T-helper 22 cell (primary cell): ENCODE measurements around the gene PPFIA4.

Experiments
- DNase-seq: peaks from one replicate; pipeline ENCODE4 v3.0.0-alpha.2; 2020; ENCODE audit warnings: low read depth

The PPFIA4 gene

DNA sequence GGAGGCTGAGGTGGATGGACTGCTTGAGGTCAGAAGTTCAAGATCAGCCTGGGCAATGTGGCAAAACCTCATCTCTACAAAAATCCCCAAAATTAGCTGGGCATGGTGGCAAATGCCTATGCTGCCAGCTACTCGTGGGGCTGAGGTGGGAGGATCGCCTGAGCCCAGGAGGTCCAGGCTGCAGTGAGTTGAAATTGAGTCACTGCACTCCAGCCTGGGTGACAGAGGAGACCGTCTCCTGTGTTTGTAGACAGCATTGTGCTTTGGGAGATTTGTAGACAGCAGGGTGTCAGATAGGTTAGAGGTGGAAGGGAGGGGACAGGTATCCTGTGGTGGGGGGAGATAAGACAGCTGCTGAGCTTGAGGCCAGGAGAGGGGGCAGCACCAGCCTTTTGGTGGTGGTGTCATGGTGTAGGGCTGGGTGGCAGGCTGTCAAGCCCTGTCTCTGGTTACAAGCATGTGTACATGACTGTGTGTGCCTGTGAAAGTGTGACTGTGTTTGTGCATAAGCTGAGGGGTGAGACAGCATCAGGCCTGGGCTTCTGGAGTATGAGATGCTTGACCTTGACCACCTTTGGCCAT, 15.2 kb downstream of the PPFIA4 start:
- DNase-seq = no peak

DNA sequence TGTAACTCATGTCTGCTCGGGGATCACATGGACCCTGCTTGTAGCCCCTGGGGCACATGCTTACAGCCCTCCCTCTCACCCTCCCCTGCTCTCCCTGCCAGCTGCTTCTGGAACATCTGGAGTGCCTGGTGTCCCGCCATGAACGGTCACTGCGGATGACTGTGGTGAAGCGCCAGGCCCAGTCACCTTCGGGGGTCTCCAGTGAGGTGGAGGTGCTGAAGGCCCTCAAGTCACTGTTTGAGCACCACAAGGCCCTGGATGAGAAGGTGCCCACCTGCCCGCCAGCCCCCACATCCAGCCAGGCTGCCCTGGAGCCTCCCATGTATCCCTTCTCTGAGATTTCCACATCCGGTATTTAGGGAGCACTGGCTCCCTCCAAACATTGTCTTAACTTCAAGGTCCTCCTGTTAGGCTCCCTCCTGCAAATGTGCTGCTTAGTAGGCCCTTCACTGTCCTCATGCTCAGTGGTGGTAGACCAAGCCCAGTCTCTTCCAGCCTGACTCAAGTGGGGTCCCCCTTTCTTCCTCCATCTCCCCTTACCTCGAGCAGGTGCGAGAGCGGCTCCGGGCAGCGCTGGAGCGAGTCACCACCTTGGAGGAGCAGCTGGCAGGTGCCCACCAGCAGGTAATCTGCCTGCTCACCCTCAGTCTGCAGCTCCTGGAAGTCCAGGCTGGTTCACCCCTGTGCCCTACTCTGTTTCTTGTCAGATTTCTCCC, 17.7 kb downstream of the PPFIA4 start:
- no peak for DNase-seq

DNA sequence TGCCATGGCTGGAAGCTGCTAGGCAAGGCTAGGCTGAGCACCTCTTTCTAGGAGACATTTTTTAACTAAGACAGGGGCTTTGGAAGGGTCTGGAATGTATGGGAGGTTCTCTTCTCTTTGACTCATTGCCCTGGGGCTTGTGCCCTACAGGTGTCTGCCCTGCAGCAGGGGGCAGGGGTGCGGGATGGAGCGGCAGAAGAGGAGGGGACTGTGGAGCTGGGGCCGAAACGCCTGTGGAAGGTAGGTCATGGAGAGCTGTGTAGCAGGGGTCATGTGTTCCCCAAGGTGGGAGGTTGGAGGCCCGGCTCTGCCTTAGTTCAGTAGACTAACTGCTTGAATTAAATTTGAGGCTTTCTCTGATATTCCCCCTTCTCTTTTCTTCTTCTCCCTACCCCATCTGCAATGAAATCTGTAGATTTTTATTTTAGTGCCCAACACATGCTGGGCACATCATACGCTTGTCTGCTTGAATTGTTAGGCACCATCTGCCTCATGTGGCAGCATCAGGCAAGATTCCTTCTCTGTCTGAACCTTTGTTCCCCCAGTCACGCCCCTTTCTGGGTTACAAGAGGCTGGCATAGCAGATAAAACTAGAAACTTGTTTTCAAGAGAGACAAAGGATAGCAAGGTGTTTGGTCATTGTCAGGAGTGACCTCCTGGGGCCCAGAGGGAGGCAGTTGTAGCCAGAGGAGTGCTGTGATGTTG, 18.4 kb downstream of the PPFIA4 start:
- DNase-seq = no peak

DNA sequence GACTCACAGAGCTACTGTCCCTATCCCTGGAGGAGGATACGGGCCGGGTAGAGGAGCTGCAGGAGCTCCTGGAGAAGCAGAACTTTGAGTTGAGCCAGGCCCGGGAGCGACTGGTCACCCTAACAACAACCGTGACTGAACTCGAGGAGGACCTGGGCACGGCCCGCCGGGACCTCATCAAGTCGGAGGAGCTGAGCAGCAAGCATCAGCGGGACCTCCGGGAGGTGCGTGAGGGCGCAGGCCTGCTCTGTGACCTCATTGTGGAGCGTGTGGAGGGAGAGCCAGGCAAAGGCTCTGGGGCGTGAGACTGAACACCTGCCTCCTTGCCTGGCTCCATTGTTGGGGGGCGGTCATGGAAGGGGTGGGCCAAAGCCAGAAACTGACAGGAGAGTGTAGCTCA, 19.0 kb downstream of the PPFIA4 start:
- DNase-seq = no peak

DNA sequence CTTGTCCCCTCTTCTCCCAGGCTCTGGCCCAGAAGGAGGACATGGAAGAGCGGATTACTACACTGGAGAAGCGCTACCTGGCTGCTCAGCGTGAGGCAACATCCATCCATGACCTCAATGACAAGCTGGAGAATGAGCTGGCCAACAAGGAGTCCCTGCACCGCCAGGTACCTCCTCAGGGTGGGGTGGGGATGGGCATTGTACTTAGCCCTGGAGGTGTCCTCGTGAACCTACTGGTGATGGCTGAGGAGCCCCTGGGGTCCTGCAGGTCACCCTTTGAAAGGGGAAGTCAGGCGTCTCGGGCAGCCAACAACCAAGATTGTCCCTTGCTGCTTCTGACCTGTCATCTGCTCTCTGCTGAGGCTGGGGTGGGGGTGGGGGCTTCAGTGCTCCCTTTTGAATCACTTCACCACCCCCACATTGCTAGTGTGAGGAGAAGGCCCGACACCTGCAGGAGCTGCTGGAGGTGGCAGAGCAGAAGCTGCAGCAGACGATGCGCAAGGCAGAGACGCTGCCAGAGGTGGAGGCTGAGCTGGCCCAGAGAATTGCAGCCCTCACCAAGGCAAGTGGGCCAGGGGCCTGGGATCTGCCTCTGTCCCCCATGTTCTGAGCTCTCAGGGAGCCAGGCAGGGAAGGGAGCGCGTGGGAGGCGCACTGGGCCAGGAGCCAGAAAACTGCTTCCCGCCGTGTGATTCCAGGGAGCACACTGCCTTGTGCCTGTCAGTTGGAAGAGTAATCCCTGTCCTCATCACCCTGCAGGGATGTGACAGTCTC, 19.7 kb downstream of the PPFIA4 start:
- no peak for DNase-seq

DNA sequence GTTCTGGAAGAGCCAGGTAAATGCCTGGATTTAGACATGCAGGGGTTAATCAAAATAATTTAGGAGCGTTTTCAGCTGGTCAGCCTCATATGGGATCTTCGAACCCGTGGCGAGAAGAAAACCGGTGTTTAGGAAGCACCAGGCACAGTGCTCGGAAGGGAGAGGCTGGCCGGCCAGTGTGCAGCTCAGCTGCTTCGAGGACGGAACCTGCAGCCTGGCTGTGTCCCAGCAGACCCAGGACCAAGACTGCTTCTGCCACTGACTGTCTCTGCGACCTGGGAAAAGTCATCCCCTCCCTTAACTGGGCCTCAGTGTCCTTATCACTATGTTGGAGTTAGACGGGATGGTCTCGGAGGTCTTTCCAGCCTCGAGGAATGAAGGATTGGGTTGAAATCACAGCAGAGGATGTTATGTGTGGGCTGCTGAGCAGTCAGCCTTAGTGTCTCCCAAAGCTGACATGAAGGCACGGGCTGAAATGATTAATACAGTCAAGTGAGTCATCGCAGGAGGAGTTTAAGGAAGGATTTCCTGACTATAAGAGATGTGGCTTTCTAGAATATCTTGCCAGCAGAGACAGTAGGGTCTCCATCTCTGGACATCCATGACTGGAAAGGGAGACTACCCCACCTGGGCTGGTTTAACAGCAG, 20.8 kb downstream of the PPFIA4 start:
- no peak for DNase-seq

DNA sequence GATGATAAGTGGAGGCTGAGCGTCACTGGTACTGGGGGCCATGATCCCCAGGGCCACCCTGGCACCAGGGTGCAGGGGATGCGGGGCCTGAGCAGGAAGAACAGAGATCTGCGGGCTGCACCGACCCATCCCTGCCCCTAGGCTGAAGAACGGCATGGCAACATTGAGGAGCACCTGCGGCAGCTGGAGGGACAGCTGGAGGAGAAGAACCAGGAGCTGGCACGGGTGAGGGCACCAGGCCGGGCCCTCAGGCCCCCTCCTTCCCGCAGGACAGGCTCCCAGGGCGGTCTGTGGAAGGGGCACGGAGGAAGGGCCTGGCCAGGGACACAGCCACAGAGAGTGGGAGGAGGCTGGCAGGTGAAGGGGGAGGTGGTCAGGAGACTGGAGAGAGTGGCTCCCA, 21.8 kb downstream of the PPFIA4 start:
- no peak for DNase-seq

DNA sequence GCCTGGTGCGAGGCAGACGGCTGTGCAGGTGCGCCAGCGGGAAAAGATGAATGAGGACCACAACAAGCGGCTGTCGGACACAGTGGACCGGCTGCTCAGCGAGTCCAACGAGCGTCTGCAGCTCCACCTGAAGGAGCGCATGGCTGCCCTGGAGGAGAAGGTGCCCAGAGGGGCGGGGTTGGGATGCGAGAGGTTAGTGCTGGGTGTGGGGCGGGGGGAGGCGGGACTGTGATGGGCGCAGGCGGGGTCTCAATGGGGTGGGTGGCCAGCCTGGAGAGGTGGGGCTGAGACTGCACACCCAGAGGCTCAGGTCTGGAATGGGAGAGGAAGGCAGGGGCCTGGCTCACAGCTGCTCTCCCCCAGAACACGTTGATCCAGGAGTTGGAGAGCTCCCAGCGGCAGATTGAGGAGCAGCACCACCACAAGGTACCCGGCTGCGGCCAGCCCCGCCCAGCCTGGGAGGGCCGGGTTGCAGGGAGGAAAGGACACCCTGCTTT, 22.3 kb downstream of the PPFIA4 start:
- no peak for DNase-seq

DNA sequence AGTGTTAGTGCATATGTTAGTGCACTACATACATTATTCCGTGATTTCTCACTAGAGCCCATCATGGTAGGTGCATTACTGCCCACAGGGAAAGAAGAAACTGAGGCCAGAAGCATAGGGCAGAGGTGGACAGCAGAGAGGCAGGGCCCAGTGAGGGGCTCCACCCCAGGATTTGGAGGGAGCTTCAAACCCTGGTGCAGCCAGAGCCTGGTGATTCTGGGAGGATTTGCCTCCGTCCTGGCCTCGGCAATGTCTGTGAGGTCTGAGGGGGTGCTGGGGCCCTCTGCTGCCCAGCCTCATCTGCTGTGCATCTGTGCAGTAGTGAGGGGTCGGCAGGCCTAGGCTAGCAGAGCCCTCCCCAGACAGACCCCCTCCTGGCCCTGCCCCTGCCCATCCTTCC, 22.8 kb downstream of the PPFIA4 start:
- DNase-seq = no peak

DNA sequence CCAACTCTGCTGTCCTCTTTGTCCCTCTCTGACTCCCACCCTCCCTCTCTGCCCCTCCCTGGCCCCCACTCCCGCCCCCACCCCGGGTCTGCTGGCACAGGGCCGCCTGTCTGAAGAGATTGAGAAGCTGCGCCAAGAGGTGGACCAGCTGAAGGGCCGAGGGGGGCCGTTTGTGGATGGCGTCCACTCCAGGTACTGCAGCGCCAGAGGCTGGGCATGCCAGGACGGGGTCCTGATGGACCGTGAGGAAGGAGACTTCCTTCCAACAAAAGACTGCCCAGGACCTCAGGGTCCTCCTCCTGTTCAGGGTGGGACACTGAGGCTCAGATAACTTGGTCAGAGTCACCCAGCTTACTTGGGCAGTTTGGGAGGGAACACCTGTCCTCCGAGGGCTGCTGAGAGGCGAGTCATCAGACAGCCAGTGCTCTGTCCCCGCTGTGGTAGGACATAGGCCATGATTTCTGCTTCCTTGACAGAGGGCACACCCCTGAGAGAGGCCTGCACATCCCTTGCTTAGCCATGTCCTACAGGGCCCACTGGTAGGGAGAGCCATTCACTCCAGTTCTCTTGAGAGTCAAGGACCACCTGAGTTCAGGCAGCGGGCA, 23.4 kb downstream of the PPFIA4 start:
- no peak for DNase-seq

DNA sequence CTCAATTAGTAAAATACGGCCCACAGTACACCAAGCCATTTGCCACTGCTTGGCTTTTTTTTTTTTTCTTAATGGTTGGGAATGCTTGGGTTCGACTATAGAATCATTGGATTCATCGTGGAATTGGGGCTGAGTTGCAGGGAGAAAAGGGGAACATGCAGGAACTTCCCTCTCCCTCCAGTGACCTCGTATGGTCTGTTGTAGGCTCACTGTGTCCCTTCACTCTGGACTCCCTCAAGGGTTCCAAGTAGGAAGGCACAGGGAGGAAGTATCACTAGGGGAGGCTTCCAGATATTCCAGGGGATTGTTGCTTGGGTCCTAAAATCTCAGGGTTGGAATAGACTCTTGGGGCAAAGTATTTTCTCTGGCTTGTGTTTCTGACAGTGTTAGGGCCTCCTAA, 24.5 kb downstream of the PPFIA4 start:
- no peak for DNase-seq

DNA sequence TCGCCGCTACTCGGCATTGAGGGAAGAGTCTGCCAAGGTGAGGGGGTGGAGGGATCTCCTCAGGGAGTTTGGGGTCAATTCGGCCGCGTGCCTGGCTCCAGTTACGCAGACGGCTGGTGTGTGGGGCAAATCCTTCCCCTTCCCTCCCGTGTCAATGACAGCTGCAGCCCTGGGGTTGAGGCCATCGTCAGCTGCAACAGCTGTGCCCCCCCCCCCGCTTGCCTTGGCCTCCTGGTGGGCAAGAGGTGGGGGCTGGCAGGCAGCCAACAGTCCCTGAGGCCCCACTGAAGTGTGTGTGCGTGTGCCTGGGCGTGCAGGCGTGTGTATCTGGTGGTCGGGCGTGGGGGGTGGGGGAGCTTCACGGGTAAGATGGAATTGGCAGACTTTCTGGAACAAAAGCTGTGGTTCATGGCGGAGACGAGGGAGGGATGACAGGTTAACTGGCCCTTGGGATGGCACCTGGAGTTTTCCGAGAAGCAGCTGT, 25.6 kb downstream of the PPFIA4 start:
- DNase-seq = no peak

DNA sequence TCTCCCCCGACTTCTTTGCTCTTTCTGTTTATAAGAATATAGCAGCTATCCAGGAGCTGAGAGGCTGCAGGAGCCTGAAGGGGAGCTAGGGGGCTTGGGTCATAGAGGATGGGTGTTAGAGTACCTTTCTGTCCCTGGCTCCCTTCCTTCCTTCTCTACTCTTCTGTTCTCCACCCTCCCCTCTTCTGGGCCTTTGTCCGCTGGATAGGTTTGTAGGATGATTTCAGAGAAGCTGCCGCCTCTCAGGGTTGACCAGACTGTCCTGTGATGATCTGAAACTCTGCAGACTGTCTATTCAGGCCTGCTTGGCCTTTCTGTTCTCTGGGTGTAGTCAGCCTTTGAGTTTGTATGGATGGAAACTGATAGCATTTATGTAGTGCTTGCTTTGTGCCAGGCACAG, 26.3 kb downstream of the PPFIA4 start:
- DNase-seq = no peak

DNA sequence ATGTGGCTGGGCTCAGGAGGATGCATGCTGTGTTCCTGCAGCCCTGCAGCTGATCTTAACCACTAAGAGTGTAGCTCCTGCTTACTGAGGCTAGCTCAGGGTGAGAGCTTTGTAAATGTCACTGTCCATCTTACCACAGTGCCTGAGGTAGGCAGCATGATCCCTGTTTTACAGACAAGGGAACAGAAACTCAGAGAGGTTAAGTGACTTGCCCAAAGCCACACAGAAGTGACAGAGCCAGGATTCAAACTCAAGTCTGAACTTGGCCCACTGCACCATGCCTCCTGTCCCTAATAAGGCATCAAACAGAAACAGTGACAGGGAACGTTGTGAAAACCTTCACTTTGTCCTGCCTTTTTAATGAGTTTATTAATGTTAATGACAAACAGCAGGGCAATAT, 27.9 kb downstream of the PPFIA4 start:
- no peak for DNase-seq

DNA sequence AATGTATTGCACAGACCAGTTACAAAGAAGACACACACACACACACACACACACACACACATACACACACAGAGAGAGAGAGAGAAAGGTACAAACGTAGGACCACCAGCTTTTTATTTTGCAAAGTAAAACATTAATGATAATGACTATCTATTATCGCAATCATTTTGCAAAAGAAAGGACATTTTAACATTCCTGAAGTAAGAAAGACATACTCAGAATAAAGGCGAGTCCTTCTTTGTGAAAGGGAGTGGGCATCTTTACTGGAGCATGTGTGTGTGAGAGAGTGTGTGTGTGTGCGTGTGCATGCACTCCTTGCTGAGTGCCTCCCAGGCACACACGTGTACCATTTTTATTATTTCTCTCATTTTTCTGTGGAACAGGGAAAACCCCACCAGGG, 28.4 kb downstream of the PPFIA4 start:
- DNase-seq = no peak

DNA sequence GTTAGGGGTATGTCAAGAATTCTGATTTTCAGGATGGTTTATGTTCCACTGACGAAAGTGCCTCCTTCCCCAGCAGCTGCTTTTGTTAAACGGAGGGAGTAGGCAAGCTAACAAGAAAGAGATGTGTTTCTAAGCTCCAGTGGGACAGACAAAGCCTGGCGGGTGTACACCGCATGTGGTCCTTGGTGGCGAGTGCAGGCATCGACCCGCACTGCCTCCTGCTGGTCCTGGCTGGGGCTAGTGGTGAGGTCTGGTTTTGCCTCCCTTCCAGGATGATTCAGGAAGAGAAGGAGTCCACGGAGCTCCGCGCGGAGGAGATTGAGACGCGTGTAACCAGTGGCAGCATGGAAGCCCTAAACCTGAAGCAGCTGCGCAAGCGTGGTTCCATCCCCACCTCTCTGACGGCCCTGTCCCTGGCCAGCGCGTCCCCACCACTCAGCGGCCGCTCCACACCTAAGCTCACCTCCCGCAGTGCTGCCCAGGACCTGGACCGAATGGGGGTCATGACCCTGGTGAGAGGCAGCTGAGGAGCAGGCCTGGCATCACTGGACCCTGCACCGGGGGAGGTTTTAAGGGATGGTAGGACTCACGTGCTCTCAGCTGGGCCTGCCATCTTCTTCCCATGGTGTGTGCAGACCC, 29.0 kb downstream of the PPFIA4 start:
- DNase-seq = no peak

DNA sequence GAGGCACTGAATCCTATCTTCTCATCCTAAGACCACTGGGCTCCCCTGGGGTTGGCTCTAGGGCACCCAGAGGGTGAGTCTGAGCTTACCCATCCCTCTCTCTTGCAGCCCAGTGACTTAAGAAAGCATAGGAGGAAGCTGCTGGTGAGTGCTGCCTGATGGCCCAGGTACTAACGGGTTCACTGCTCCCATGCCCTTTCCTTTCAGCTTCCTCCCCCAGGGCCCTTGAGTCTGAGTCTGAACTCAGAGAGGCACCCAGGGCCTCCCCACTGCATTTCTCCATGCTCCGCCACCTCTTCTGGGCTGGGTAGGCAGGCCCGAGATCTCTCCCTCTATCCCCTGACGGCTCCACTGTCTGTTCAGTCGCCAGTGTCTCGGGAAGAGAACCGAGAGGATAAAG, 29.7 kb downstream of the PPFIA4 start:
- no peak for DNase-seq

DNA sequence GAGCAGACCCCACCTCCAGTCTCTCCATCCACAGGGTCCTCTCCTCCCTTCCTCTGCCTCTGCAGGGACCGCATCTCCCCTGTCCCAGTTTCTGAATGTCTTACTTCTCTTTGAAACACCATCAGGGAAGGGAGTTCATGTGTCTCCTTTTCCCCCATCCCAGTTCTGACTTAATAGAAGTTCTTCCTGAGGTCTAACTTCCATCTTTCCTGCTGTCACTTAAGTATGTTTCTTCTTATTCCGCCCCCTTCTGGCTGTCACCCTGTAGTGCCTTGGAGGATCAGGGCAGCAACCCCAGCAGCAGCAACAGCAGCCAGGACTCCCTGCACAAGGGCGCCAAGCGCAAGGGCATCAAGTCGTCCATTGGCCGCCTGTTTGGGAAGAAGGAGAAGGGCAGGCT, 30.2 kb downstream of the PPFIA4 start:
- no peak for DNase-seq

DNA sequence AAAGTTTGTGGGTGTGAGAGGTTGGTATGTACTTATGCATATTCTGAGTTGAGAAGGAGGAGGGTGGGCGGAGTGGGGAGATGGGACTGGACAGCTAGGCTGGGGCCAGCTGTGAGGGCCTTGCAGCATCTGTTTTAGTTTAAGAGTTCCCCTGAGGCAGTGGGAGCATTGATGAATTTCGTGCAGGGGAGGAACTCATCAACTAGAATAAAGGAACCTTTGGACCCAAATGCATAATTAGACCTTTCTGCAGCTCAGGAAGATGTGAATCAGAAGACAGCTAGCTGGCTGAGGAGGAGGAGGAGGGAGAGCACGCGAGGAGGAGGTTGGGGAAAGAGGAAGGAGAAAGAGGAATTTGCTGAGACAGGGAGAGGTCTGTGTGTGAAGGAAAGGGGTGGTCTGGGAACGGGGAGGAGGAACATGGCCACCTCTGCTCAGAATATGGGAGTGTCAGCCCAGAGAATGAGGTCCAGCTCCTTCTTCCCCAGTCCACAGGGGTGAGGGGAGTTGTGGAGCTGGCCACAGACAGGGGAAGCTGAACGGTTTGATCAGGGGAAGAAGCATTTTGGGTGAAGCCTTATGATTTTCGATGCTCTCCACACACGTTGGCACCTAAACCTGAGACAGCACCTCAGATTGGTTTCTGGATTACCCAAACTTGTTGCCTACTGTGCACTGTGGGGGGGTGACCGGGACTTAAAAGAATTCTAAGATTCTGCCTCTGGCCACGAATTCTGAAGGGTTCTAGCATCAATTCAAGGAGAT, 31.8 kb downstream of the PPFIA4 start:
- DNase-seq = no peak

DNA sequence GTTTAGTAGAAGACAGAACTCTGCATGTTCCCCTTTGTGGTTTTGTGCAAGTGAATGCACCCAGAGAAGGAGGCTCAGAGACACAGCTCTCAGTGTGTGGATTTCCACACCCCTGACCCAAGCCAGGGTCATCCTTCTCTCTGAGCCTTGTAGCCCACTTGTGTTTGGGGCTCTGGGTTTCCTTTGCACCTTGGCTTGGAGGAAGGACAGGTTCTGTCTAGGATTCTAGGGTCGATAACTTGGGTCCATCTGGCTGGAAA, 32.3 kb downstream of the PPFIA4 start:
- DNase-seq = no peak

DNA sequence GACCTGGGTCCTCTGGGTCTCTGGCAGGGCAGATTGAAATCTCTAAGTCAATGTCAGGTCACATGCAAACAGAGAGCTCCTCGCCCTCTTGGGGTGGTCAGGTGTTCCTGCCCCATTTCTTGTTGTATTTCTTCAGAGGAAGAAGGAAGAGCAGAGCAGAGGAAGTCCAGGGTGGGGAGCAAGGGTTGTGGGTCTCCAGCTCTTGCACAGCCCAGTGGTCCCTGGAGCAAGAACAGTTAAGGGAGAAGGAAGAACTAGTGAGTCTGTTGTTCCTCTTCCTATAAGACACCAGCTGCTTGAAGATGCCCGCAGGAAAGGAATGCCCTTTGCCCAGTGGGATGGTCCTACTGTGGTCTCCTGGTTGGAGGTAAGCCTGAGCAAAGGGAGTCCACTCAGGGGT, 33.2 kb downstream of the PPFIA4 start:
- DNase-seq = no peak
